GM04504 (cell line): ENCODE data around the gene DENND1A.
A peak's percentile ranks its signal among the peaks of the same experiment; 100 is the strongest.

Experiments
- DNase-seq: peaks from one replicate; pipeline ENCODE4 v3.0.0-alpha.2; 2012; ENCODE audit warnings: low read depth

Gene DENND1A

GRCh38 chr9:123724211-123724796 is 205.6 kb downstream of the DENND1A start:
- DNase-seq: no peak

GRCh38 chr9:123723135-123723875 is 206.6 kb downstream of the DENND1A start:
- no peak for DNase-seq

GRCh38 chr9:123722378-123722777 is 207.5 kb downstream of the DENND1A start:
- no peak for DNase-seq

GRCh38 chr9:123718188-123718587 is 211.7 kb downstream of the DENND1A start:
- no peak for DNase-seq

- no peak for DNase-seq
Observed at GRCh38 chr9:123717581-123718175, 212.2 kb downstream of the DENND1A start.

GRCh38 chr9:123716339-123716945 is 213.5 kb downstream of the DENND1A start:
- DNase-seq: no peak

- no peak for DNase-seq
Observed at GRCh38 chr9:123715258-123715657, 214.7 kb downstream of the DENND1A start.

- no peak for DNase-seq
Observed at GRCh38 chr9:123713282-123713681, 216.6 kb downstream of the DENND1A start.

- no peak for DNase-seq
Observed at GRCh38 chr9:123712399-123712798, 217.5 kb downstream of the DENND1A start.

- peak; percentile 35 for DNase-seq
Observed at GRCh38 chr9:123710299-123710698, 219.6 kb downstream of the DENND1A start.

- DNase-seq: no peak
Observed at GRCh38 chr9:123702483-123702882, 227.4 kb downstream of the DENND1A start.

GRCh38 chr9:123697686-123698085 is 232.2 kb downstream of the DENND1A start:
- no peak for DNase-seq

- DNase-seq: no peak
Observed at GRCh38 chr9:123696476-123696875, 233.4 kb downstream of the DENND1A start.

- no peak for DNase-seq
Observed at GRCh38 chr9:123695386-123695785, 234.5 kb downstream of the DENND1A start.

GRCh38 chr9:123691765-123692303 is 238.1 kb downstream of the DENND1A start:
- no peak for DNase-seq

- no peak for DNase-seq
Observed at GRCh38 chr9:123689701-123690428, 240.1 kb downstream of the DENND1A start.

GRCh38 chr9:123687246-123687751 is 242.6 kb downstream of the DENND1A start:
- no peak for DNase-seq

GRCh38 chr9:123686829-123687192 is 243.1 kb downstream of the DENND1A start:
- DNase-seq: no peak

GRCh38 chr9:123686131-123686828 is 243.6 kb downstream of the DENND1A start:
- no peak for DNase-seq

GRCh38 chr9:123685489-123686083 is 244.3 kb downstream of the DENND1A start:
- DNase-seq: no peak
